ENCODE results near the gene NAV2. TPM values are rescaled to one million over a fixed set of nuclear protein-coding genes. Genes with fewer than 3 reads are reported as not detected.
"Not testable (repeated sequence)": the region's sequence is repeated elsewhere in the genome, so short reads cannot be mapped to it uniquely, and the experiment has no call there.

NAV2 gene
- total RNA-seq, 4 donors from 2014 or later, result 9.6 to 40.0 (median 23.1) TPM

- 78 to 92% methylated on average over 3 of the region's 3 CpGs for WGBS, 2 donors (ENCODE audit: low coverage in 1 of 2)
- no peak for DNase-seq
- H3K36me3 ChIP-seq, result no peaks in the 10 kb centered on the region
- in situ Hi-C loops (cut with MboI; ENCODE audit: low pct_ligation_motif_present in 1 of 4, low pct_unique_long_range_greater_than_20kb in 1 of 4, low sequenced_read_pairs in 3 of 4) (no loop called here), intact Hi-C loops (cut with DNase I; ENCODE audit: low total_unique reads) (no loop called here)
- H3K27ac ChIP-seq, result no peak overlapping the region
- no peak overlapping the region for H3K4me3 ChIP-seq
- TF ChIP-seq EP300 (IDR thresholded peaks at IDR 0.05; ENCODE audit: low read depth), result no peak
- H3K9me3 ChIP-seq, result no peaks in the 10 kb centered on the region
- H3K27me3 ChIP-seq, result no peaks in the 10 kb centered on the region
- peaks cover 5 to 20% (median 11%) of the 10 kb centered on the region in 4 donors for H3K4me1 ChIP-seq
Measured at GRCh38 chr11:20004866-20005265, 292.2 kb downstream of the NAV2 start.

DNA sequence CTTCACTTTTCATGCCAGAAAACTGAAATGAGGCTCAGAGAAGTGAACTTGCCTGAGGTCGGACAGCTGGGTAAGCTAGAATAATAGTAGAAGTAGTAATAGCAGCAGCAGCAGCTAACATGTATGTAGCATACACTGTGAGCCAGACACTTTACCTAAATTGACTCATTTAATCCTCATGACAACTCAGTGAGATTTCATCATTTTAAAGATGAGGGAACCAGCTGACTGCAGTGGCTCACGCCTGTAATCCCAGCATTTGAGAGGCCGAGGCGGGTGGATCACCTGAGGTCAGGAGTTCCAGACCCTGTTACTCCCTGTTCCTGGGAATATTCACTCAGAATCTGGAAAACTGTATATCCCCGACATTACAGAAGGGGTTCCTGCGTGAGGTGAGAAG is 293.1 kb downstream of the NAV2 start:
- no peak for DNase-seq
- no peak overlapping the region for H3K4me3 ChIP-seq
- no peaks in the 10 kb centered on the region for H3K36me3 ChIP-seq
- H3K27ac ChIP-seq, result no peak overlapping the region
- TF ChIP-seq POLR2AphosphoS5 (IDR thresholded peaks at IDR 0.05), result no peak
- intact Hi-C loops (cut with DNase I; ENCODE audit: low total_unique reads), result no loop called here
- H3K9me3 ChIP-seq, result no peaks in the 10 kb centered on the region
- in situ Hi-C loops (cut with MboI; ENCODE audit: low pct_ligation_motif_present in 1 of 4, low pct_unique_long_range_greater_than_20kb in 1 of 4, low sequenced_read_pairs in 3 of 4), result no loop called here
- H3K4me1 ChIP-seq, result peaks cover 0 to 16% (median 6%) of the 10 kb centered on the region in 4 donors
- H3K27me3 ChIP-seq, result no peaks in the 10 kb centered on the region
- WGBS, 2 donors (ENCODE audit: low coverage in 1 of 2), result 88% methylated on average over 6 of the region's 6 CpGs; no CpG with 5 or more reads in 1 of the 2 donors

- intact Hi-C loops (cut with DNase I; ENCODE audit: low total_unique reads); H3K36me3 ChIP-seq; H3K27ac ChIP-seq; H3K9me3 ChIP-seq; DNase-seq; H3K27me3 ChIP-seq; H3K4me3 ChIP-seq; in situ Hi-C loops (cut with MboI; ENCODE audit: low pct_ligation_motif_present in 1 of 4, low pct_unique_long_range_greater_than_20kb in 1 of 4, low sequenced_read_pairs in 3 of 4): not testable (repeated sequence)
- 94% methylated on average over 2 of the region's 2 CpGs; no CpG with 5 or more reads in 1 of the 2 donors for WGBS, 2 donors (ENCODE audit: low coverage in 1 of 2)
- peaks cover 0 to 14% (median 6%) of the 10 kb centered on the region in 4 donors for H3K4me1 ChIP-seq
Measured at GRCh38 chr11:20006618-20007017, 294.0 kb downstream of the NAV2 start.

DNA sequence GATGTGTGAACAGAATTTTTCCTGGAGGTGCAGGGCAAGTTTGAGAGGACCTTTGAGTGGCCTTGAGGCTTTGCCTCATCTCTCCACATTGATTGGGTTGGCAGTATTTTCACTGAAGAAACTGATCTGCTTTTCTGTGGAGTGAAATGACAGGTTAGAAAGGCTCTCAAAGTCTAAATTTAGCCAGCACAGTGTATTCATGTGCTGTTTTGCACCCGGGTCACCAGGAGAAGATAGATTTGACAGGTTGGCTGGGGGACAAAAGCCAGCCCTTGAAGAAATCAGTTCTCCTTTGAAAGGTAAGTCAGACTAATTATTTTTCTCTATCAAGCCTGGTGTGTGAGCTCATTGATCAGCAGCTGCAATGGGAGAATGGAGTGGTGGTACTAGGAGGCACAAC is 294.7 kb downstream of the NAV2 start:
- in situ Hi-C loops (cut with MboI; ENCODE audit: low pct_ligation_motif_present in 1 of 4, low pct_unique_long_range_greater_than_20kb in 1 of 4, low sequenced_read_pairs in 3 of 4), result no loop called here
- peaks cover 0 to 14% (median 6%) of the 10 kb centered on the region in 4 donors for H3K4me1 ChIP-seq

DNA sequence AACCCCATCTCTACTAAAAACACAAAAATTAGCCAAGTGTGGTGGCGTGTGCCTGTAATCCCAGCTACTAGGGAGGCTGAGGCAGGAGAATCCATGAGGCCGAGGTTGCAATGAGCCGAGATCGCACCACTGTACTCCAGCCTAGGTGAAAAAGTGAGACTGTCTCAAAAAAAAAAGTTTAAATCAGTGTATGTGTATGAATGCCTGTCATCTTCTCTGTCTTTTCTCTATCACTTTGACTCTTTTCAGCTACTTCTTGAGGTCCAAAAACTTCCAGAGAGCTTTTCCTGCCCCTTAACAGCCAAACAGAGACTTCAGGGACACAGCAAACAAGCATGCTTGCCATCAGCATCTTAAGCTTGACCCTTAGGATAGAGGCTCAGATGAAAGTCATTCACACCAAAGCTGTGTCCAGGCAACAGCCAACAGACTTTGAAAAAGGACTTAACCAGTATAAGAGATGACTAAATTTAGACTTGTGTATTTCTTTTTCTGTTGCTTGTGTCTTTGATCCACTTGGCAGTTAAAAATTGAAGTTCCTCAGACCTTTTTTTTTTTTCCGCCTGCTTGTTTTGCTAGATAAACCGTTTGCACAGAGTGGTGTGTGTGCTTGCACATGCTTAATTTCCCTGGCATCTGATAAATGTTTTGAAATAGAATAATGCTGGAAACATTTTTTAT is 295.7 kb downstream of the NAV2 start:
- WGBS, 2 donors (ENCODE audit: low coverage in 1 of 2), result 41 to 67% methylated on average over 2 to 6 of the region's 6 CpGs
- H3K4me1 ChIP-seq, result peaks cover 0 to 17% (median 8%) of the 10 kb centered on the region in 4 donors
- no peak overlapping the region for H3K27ac ChIP-seq
- no peak for DNase-seq
- intact Hi-C loops (cut with DNase I; ENCODE audit: low total_unique reads) (no loop called here), in situ Hi-C loops (cut with MboI; ENCODE audit: low pct_ligation_motif_present in 1 of 4, low pct_unique_long_range_greater_than_20kb in 1 of 4, low sequenced_read_pairs in 3 of 4) (no loop called here)
- no peak overlapping the region for H3K4me3 ChIP-seq
- no peaks in the 10 kb centered on the region for H3K36me3 ChIP-seq
- no peaks in the 10 kb centered on the region for H3K27me3 ChIP-seq
- TF ChIP-seq EP300 (IDR thresholded peaks at IDR 0.05; ENCODE audit: low read depth) (no peak), POLR2A (IDR thresholded peaks at IDR 0.05) (no peak), POLR2AphosphoS5 (IDR thresholded peaks at IDR 0.05) (no peak), CTCF (IDR thresholded peaks at IDR 0.05) (no peak)
- no peaks in the 10 kb centered on the region for H3K9me3 ChIP-seq

More for the DNA sequence above, 294.7 kb downstream of the NAV2 start:
- no peaks in the 10 kb centered on the region for H3K36me3 ChIP-seq
- no peaks in the 10 kb centered on the region for H3K9me3 ChIP-seq
- no peak for DNase-seq
- intact Hi-C loops (cut with DNase I; ENCODE audit: low total_unique reads), result no loop called here
- H3K27ac ChIP-seq, result no peak overlapping the region
- TF ChIP-seq POLR2AphosphoS5 (IDR thresholded peaks at IDR 0.05) (no peak), EP300 (IDR thresholded peaks at IDR 0.05; ENCODE audit: low read depth) (no peak)
- no peak overlapping the region for H3K4me3 ChIP-seq
- no peaks in the 10 kb centered on the region for H3K27me3 ChIP-seq
- WGBS, 2 donors (ENCODE audit: low coverage in 1 of 2), result 76 to 80% methylated on average over 1 of the region's 1 CpG

DNA sequence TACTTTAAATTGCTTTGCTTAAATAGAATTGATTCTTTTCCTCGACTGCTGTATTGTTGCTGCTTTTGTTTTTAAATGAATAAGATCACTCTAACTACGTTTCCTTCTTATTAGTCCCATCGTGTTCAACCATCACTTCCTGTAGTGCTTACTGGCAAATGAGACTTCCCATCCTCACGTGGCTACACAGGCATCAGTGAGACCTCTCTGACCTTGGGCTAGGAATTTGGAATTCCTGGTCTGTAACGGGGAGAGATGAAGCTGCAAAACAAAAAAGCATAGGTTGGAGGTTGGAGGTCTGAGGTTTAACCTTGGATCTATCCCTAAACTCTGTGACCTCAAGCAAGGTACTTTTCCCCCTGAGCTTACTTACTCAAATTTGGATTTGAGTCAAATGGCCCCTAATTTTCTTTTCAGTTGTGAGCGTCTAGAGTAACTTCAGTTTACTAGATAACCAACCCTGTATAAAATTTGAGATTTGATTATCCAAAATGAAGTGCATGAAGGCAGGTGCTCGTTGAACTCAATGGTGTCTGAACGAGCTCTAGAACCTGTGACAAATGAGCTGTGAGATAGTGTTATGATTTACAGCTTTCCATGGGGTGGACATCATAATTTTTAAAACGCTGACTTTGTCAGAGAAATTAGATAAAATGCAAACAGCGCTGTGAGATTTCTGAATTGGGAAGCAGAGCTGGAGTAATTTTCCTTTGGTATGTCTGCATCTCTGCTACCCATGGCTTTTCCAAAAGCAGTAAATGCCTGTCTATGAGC is 296.4 kb downstream of the NAV2 start:
- H3K4me1 ChIP-seq, result peaks cover 0 to 23% (median 12%) of the 10 kb centered on the region in 4 donors
- no peaks in the 10 kb centered on the region for H3K27me3 ChIP-seq
- in situ Hi-C loops (cut with MboI; ENCODE audit: low pct_ligation_motif_present in 1 of 4, low pct_unique_long_range_greater_than_20kb in 1 of 4, low sequenced_read_pairs in 3 of 4) (no loop called here), intact Hi-C loops (cut with DNase I; ENCODE audit: low total_unique reads) (no loop called here)
- no peak for DNase-seq
- WGBS, 2 donors (ENCODE audit: low coverage in 1 of 2), result 51 to 56% methylated on average over 8 to 10 of the region's 10 CpGs
- H3K36me3 ChIP-seq, result no peaks in the 10 kb centered on the region
- H3K4me3 ChIP-seq, result no peak overlapping the region
- TF ChIP-seq POLR2AphosphoS5 (IDR thresholded peaks at IDR 0.05) (no peak), POLR2A (IDR thresholded peaks at IDR 0.05) (no peak), EP300 (IDR thresholded peaks at IDR 0.05; ENCODE audit: low read depth) (no peak), CTCF (IDR thresholded peaks at IDR 0.05) (no peak)
- no peak overlapping the region for H3K27ac ChIP-seq
- no peaks in the 10 kb centered on the region for H3K9me3 ChIP-seq

Data from transverse colon (tissue), 4 donors.